ENCODE measurements around the gene SIL1. TPM values are rescaled to one million over a fixed set of nuclear protein-coding genes. Genes with fewer than 3 reads are reported as not detected.

The SIL1 gene
- total RNA-seq, 1 donor from 2014 or later: 41.6 TPM

- H3K27ac ChIP-seq (ENCODE audit: low read depth, low read length): no peak overlapping the region
- peaks cover 2% of the 10 kb centered on the region for H3K9me3 Mint-ChIP-seq (ENCODE audit: unreplicated experiment)
These were observed 193.5 kb downstream of the SIL1 start for GRCh38 chr5:139004374-139005307.

GRCh38 chr5:138999674-139000073, 198.5 kb downstream of the SIL1 start:
- H3K4me3 Mint-ChIP-seq (ENCODE audit: unreplicated experiment): no peak overlapping the region

More at GRCh38 chr5:139004374-139005307, 193.5 kb downstream of the SIL1 start:
- Histone ChIP-seq H3K9me3 (ENCODE audit: insufficient read depth, low read depth, low read length) (no peaks in the 10 kb centered on the region), H2AFZ (ENCODE audit: low read depth, low read length) (no peak overlapping the region), H3K4me1 (ENCODE audit: insufficient read depth, low read length) (no peaks in the 10 kb centered on the region), H3K4me3 (ENCODE audit: insufficient read depth, low read depth, low read length) (no peak overlapping the region), H3K27me3 (ENCODE audit: insufficient read depth, low read length) (no peaks in the 10 kb centered on the region), H3K79me2 (ENCODE audit: insufficient read depth, low read length) (no peaks in the 10 kb centered on the region), H4K20me1 (ENCODE audit: insufficient read depth, low read length) (no peaks in the 10 kb centered on the region), H3K4me2 (ENCODE audit: low read length) (no peak overlapping the region), H3K9ac (ENCODE audit: low read length) (no peak overlapping the region), H3K36me3 (ENCODE audit: insufficient read depth, low read length) (no peaks in the 10 kb centered on the region)
- DNase-seq (ENCODE audit: low read depth) (no peak), FAIRE-seq (no peak)
- Mint-ChIP-seq H3K4me1 (ENCODE audit: low read depth, unreplicated experiment) (no peaks in the 10 kb centered on the region), H3K27ac (ENCODE audit: unreplicated experiment) (no peak overlapping the region), H3K27me3 (ENCODE audit: low read depth, unreplicated experiment) (no peaks in the 10 kb centered on the region), H3K36me3 (ENCODE audit: low read depth, unreplicated experiment) (peaks cover 6% of the 10 kb centered on the region), H3K4me3 (ENCODE audit: unreplicated experiment) (no peak overlapping the region)
- TF ChIP-seq CTCF (IDR thresholded peaks at IDR 0.05; ENCODE audit: insufficient read depth, low read depth, low read length): no peak
- TF ChIP-seq EZH2 (IDR thresholded peaks at IDR 0.05; ENCODE audit: insufficient read depth, low read length): no peak

More at GRCh38 chr5:138999674-139000073, 198.5 kb downstream of the SIL1 start:
- H3K9me3 ChIP-seq (ENCODE audit: insufficient read depth, low read depth, low read length): no peaks in the 10 kb centered on the region
- H3K27me3 ChIP-seq (ENCODE audit: insufficient read depth, low read length): no peaks in the 10 kb centered on the region
- H3K4me1 Mint-ChIP-seq (ENCODE audit: low read depth, unreplicated experiment): no peaks in the 10 kb centered on the region
- no peaks in the 10 kb centered on the region for H3K27me3 Mint-ChIP-seq (ENCODE audit: low read depth, unreplicated experiment)
- peaks cover 13% of the 10 kb centered on the region for H3K36me3 Mint-ChIP-seq (ENCODE audit: low read depth, unreplicated experiment)
- H3K36me3 ChIP-seq (ENCODE audit: insufficient read depth, low read length): no peaks in the 10 kb centered on the region
- no peak for FAIRE-seq
- H4K20me1 ChIP-seq (ENCODE audit: insufficient read depth, low read length): no peaks in the 10 kb centered on the region
- H3K4me1 ChIP-seq (ENCODE audit: insufficient read depth, low read length): no peaks in the 10 kb centered on the region
- H3K9me3 Mint-ChIP-seq (ENCODE audit: unreplicated experiment): peaks cover 4% of the 10 kb centered on the region
- H3K4me2 ChIP-seq (ENCODE audit: low read length): no peak overlapping the region
- TF ChIP-seq EZH2 (IDR thresholded peaks at IDR 0.05; ENCODE audit: insufficient read depth, low read length) (no peak), CTCF (IDR thresholded peaks at IDR 0.05; ENCODE audit: insufficient read depth, low read depth, low read length) (no peak)
- no peak overlapping the region for H3K27ac Mint-ChIP-seq (ENCODE audit: unreplicated experiment)
- no peak overlapping the region for H3K27ac ChIP-seq (ENCODE audit: low read depth, low read length)
- no peak overlapping the region for H3K4me3 ChIP-seq (ENCODE audit: insufficient read depth, low read depth, low read length)
- no peak overlapping the region for H3K9ac ChIP-seq (ENCODE audit: low read length)
- no peak overlapping the region for H2AFZ ChIP-seq (ENCODE audit: low read depth, low read length)
- DNase-seq (ENCODE audit: low read depth): no peak
- no peaks in the 10 kb centered on the region for H3K79me2 ChIP-seq (ENCODE audit: insufficient read depth, low read length)
